ENCODE results near the gene GPI.

The GPI gene

GRCh38 chr19:34319230-34319585 is 45.8 kb upstream of the GPI start:
- H3K27me3 ChIP-seq (ENCODE audit: control insufficient read depth, insufficient read depth, low read length): no peaks in the 10 kb centered on the region
- no peaks in the 10 kb centered on the region for H3K9me3 ChIP-seq (ENCODE audit: control insufficient read depth, low read length)
- no peak overlapping the region for H3K4me3 ChIP-seq (ENCODE audit: low read depth, low read length)
- TF ChIP-seq CTCF (IDR thresholded peaks at IDR 0.05): no peak
- no peak overlapping the region for H3K4me2 ChIP-seq (ENCODE audit: low read length)
- H3K27ac ChIP-seq: no peak overlapping the region
- peaks cover 23% of the 10 kb centered on the region for H3K79me2 ChIP-seq
- no peak overlapping the region for H2AFZ ChIP-seq
- peaks cover 18% of the 10 kb centered on the region for H3K4me1 ChIP-seq
- no peaks in the 10 kb centered on the region for H3K36me3 ChIP-seq (ENCODE audit: control insufficient read depth, insufficient read depth, low read length)
- H3K9ac ChIP-seq: no peak overlapping the region

GRCh38 chr19:34319785-34320184 is 45.2 kb upstream of the GPI start:
- Histone ChIP-seq H3K4me1 (peaks cover 14% of the 10 kb centered on the region), H3K4me3 (ENCODE audit: low read depth, low read length) (no peak overlapping the region), H2AFZ (no peak overlapping the region), H3K27me3 (ENCODE audit: control insufficient read depth, insufficient read depth, low read length) (no peaks in the 10 kb centered on the region), H3K9ac (no peak overlapping the region), H3K4me2 (ENCODE audit: low read length) (no peak overlapping the region), H3K9me3 (ENCODE audit: control insufficient read depth, low read length) (no peaks in the 10 kb centered on the region), H3K79me2 (peaks cover 19% of the 10 kb centered on the region), H3K27ac (peak overlapping the region; percentile 20), H3K36me3 (ENCODE audit: control insufficient read depth, insufficient read depth, low read length) (no peaks in the 10 kb centered on the region)
- TF ChIP-seq CTCF (IDR thresholded peaks at IDR 0.05): no peak

- Histone ChIP-seq H3K4me1 (peaks cover 13% of the 10 kb centered on the region), H3K4me3 (ENCODE audit: low read depth, low read length) (no peak overlapping the region), H3K27ac (peak overlapping the region; percentile 20), H3K36me3 (ENCODE audit: control insufficient read depth, insufficient read depth, low read length) (no peaks in the 10 kb centered on the region), H3K27me3 (ENCODE audit: control insufficient read depth, insufficient read depth, low read length) (no peaks in the 10 kb centered on the region), H2AFZ (no peak overlapping the region), H3K9ac (no peak overlapping the region), H3K9me3 (ENCODE audit: control insufficient read depth, low read length) (no peaks in the 10 kb centered on the region), H3K4me2 (ENCODE audit: low read length) (no peak overlapping the region), H3K79me2 (peaks cover 19% of the 10 kb centered on the region)
- no peak for TF ChIP-seq CTCF (IDR thresholded peaks at IDR 0.05)
Measured at GRCh38 chr19:34320277-34320676, 44.7 kb upstream of the GPI start.

GRCh38 chr19:34321735-34322134 is 43.3 kb upstream of the GPI start:
- Histone ChIP-seq H3K79me2 (peaks cover 13% of the 10 kb centered on the region), H3K27me3 (ENCODE audit: control insufficient read depth, insufficient read depth, low read length) (no peaks in the 10 kb centered on the region), H3K9ac (no peak overlapping the region), H3K4me1 (peaks cover 10% of the 10 kb centered on the region), H3K9me3 (ENCODE audit: control insufficient read depth, low read length) (no peaks in the 10 kb centered on the region), H2AFZ (no peak overlapping the region), H3K27ac (no peak overlapping the region), H3K4me2 (ENCODE audit: low read length) (no peak overlapping the region), H3K4me3 (ENCODE audit: low read depth, low read length) (no peak overlapping the region), H3K36me3 (ENCODE audit: control insufficient read depth, insufficient read depth, low read length) (no peaks in the 10 kb centered on the region)
- TF ChIP-seq CTCF (IDR thresholded peaks at IDR 0.05): no peak

GRCh38 chr19:34323433-34324204 is 41.4 kb upstream of the GPI start:
- Histone ChIP-seq H3K79me2 (peaks cover 4% of the 10 kb centered on the region), H3K36me3 (ENCODE audit: control insufficient read depth, insufficient read depth, low read length) (no peaks in the 10 kb centered on the region), H3K4me2 (ENCODE audit: low read length) (no peak overlapping the region), H3K27me3 (ENCODE audit: control insufficient read depth, insufficient read depth, low read length) (no peaks in the 10 kb centered on the region), H2AFZ (no peak overlapping the region), H3K9me3 (ENCODE audit: control insufficient read depth, low read length) (no peaks in the 10 kb centered on the region), H3K4me3 (ENCODE audit: low read depth, low read length) (no peak overlapping the region), H3K9ac (no peak overlapping the region), H3K27ac (no peak overlapping the region), H3K4me1 (no peaks in the 10 kb centered on the region)
- no peak for TF ChIP-seq CTCF (IDR thresholded peaks at IDR 0.05)

Data from parathyroid adenoma (tissue), 2 donors.